GM19035 (cell line): Measurements from ENCODE around the gene ATP9B.
"Not testable (repeated sequence)": the region's sequence is repeated elsewhere in the genome, so short reads cannot be mapped to it uniquely, and the experiment has no call there.

Source experiments
- ATAC-seq: cut with Tn5 transposase; IDR thresholded peaks from one replicate; pipeline ENCODE4 v1.9.1; 2021; ENCODE audit not compliant: unreplicated experiment

The ATP9B gene

DNA sequence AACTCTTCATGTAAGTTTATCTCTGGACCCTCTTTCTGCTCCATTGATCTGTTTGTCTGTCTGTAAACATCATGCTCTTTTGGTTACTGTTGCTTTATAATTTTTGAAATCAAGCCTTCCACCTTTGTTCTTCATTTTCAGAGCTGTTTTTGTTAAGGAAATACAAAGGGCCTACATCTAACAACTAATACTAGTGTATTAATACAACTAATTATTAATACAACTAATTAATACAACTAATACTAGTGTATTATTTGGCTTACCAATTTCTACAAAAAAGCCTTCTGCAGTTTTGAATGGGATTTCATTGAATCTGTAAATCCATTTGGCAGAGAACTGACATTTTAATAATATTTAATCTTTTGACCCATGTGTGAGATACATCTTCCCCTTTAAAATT lies 66.7 kb downstream of the ATP9B start:
- no peak for ATAC-seq

DNA sequence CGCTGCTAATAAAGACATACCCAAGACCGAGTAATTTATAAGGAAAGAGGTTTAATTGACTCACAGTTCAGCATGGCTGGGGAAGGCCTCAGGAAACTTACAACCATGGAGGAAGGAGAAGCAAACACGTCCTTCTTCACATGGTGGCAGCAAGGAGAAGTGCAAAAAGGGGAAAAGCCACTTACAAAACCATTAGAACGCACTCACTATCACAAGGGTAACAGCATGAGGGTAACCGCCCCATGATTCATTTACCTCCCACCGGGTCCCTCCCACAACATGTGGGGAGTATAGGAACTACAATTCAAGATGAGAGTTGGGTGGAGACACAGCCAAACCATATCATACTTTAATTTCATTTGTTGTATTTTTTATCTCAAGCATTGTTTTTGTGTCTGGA lies 67.5 kb downstream of the ATP9B start:
- ATAC-seq: no peak

GRCh38 chr18:79139206-79139605 lies 70.0 kb downstream of the ATP9B start:
- no peak for ATAC-seq

DNA sequence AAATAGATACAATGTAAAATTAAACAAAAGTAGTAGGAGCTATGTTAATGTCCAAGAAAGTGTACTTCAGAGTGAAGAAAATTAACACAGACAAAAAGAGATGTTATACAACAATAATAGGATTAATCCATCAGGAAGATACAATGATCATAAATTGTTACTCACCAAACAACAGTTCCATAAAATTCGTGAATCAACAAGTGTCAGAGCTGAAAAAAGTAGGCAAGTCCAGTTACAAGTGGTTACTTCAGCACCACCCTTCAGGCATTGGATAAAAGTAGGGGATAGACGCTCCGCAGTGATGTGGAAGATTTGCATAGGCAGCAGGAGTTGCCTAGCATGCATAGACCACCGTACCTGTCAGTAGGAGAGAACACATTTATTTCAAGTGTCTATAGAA lies 77.8 kb downstream of the ATP9B start:
- no peak for ATAC-seq

GRCh38 chr18:79151191-79151590 lies 82.0 kb downstream of the ATP9B start:
- no peak for ATAC-seq

- no peak for ATAC-seq
Measured at GRCh38 chr18:79156327-79156726, 87.1 kb downstream of the ATP9B start.

GRCh38 chr18:79164706-79165105 lies 95.5 kb downstream of the ATP9B start:
- no peak for ATAC-seq

DNA sequence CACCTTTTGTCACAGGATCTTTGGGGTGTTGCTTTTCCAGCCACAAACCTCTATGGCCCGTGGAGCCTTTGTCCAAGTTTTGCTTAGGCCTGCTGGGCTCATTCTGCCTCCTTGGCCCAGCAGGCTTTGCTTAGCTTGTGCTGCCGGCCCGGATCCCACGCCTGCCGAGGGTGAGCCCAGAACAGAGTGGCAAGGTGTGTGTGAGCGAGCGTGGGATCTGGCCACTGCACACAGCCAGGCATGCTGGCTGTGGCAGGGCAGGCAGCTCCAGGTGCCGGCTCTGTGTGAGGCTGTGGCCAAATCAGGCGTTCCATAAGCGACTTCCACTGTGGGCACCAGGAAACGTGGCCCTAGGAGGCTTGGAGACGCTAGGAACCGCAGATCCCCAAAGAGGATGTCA lies 97.5 kb downstream of the ATP9B start:
- no peak for ATAC-seq

DNA sequence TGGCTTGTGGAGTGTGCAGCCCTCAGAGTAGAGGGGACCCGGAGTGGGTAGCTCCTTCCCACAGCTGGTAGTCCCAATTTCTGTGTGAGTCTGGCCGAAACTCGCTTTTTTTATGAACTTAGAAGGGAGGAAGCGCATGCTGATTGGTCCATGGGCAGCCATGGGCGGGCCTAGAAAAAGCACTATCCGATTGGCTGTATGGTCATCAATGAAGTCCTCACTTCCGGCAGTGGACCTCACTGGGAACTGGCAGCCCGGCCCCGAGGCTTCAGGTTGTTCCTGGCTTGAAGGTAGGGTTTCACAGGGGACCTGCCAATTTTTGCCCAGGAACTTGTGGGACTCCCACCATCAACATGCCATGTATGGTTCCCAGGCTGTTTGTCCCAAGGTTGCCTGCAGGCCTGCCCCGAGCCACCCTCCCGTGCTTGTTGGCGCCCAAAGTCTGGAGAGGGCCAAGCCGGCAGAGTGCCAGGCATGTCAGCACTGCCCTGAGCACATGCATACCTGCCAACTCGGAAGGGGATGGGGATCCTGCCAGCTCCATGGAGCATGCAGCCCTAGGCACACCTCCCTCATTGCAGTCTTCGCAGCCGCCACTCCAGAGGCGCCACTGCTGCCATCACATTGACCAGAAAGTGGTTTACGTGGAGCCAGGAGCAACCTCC lies 98.5 kb downstream of the ATP9B start:
- ATAC-seq: no peak

DNA sequence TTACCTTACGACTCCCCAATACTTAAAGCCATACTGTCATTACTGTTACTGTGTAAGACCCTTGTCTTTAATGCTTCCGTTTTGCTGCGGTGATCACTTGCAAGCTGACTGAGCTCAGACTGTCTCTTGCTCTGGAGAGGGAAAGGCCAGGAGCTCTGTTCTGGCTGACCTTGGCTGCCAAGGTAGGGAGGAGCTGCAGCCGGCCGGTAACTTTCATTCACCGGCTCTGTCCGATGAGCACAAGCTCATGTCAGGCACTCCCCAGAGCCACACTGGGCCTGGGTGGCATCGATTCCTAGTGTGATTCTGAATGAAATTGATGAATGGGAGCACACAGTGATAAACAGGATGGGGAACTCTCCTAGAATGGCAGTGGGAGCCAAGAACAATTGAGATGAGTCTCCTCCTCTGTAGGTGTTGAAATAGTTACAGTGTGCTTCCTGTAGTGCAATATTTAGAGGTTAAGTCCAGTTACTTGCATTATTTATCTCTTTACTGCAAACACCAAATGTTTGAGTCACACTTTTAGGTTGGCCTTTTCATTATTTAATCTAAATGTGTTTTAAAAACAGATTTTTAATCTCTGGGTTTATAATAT lies 100.9 kb downstream of the ATP9B start:
- ATAC-seq: no peak

DNA sequence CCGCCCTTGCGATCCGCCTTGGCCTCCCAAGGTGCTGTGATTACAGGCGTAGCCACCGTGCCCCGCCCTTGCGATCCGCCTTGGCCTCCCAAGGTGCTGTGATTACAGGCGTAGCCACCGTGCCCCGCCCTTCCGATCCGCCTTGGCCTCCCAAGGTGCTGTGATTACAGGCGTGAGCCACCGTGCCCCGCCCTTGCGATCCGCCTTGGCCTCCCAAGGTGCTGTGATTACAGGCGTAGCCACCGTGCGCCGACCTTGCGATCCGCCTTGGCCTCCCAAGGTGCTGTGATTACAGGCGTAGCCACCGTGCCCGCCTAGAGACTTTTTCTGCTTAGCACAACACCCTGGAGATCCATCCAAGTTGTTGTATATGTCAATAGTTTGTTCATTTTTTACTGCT lies 103.1 kb downstream of the ATP9B start:
- not testable (repeated sequence) for ATAC-seq

GRCh38 chr18:79173742-79174141 lies 104.5 kb downstream of the ATP9B start:
- ATAC-seq: no peak

- ATAC-seq: no peak
Measured at GRCh38 chr18:79178113-79178531, 108.9 kb downstream of the ATP9B start.

- ATAC-seq: no peak
Measured at GRCh38 chr18:79182047-79182713, 113.0 kb downstream of the ATP9B start.

- no peak for ATAC-seq
Measured at GRCh38 chr18:79185648-79186047, 116.5 kb downstream of the ATP9B start.

DNA sequence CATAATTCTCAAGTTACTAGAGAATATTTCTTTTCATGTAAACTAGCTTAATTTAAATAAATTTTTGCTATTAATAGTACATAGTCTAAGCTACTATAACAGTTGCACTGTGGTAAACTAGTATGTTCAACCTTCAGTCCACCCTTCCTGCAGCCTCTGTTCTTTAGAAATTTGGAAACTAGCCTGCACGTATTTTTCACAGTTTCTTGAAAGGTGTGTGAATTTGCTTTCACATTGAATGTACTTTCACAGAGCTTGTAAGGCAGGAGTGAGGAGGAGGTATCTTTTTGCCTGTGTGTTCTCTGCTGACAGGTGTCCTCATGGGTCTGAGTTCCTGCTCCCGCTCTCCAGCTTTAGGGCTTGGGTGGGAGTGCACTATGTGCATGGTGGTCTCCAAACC lies 117.5 kb downstream of the ATP9B start:
- ATAC-seq: peak; percentile 82

DNA sequence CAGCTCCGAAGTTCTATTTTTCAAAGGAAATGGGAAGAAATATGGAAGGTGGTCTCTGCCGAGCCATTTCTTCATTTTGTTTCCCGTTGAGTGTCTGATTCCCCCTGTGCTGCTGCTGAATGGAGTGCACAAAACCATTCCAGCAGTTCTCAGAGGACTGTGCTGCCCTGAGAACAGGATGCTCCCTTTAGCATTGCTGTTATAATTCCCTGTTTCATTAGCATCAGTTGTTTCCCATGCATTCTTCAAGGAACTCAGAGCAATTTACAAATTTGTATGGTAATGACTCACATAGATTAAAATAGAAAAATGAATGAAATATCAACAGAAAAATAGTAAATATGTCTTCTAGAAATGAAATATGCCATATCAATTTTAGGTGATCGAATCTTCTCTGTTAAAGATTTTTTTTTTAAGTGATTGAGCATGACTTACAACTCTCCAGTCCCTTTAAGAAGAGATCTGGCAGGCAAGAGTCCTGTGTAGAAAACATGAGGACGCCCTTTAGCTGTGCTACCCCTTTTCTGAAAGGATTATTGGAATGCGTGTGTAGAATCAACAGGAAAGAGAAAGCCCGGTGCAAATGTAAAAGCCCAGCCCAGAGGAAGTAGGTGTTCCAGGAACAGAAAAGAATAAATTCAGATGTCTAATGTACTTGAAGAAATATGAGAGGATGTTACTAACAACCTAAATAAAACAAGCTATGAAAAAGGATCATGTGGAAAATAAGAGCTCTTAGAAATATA lies 118.5 kb downstream of the ATP9B start:
- no peak for ATAC-seq

DNA sequence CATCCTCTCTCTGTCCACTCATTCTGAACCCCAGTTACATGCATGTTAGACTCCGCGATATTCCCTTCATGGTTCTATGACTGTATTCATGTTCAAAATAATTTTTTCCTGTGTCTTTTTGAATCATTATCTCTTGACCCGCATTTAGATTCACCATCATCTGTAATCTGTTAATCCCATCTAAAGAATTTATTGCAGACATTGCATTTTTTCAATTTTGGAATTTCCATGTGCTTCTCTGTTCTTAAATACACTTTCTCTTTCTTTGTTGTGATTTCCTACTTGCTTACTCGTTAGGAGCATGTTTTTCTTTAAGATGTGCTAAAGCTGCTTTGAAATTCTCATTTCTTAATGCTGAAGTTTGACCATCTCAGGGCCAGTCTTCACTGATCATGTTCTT lies 122.2 kb downstream of the ATP9B start:
- no peak for ATAC-seq

DNA sequence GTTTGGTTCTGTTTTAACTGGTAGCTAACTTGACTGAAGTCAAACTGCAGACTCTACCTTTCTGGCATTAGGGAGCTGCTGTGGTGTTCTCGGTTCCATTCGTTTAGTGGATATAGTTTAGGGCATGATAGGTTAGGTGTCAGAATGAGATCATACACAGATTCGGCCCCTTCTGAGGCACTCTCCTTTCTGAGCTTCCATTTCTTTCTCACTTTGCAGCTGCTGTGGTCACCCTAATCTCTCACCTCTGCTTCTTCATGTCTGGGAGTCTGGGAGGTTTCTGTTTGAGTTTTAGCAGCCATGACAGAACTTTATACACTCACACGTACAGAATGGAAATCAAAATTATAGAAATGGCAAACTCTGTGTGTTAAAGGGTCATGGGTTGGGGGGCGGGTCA lies 122.8 kb downstream of the ATP9B start:
- ATAC-seq: no peak

GRCh38 chr18:79193826-79194225 lies 124.6 kb downstream of the ATP9B start:
- no peak for ATAC-seq

DNA sequence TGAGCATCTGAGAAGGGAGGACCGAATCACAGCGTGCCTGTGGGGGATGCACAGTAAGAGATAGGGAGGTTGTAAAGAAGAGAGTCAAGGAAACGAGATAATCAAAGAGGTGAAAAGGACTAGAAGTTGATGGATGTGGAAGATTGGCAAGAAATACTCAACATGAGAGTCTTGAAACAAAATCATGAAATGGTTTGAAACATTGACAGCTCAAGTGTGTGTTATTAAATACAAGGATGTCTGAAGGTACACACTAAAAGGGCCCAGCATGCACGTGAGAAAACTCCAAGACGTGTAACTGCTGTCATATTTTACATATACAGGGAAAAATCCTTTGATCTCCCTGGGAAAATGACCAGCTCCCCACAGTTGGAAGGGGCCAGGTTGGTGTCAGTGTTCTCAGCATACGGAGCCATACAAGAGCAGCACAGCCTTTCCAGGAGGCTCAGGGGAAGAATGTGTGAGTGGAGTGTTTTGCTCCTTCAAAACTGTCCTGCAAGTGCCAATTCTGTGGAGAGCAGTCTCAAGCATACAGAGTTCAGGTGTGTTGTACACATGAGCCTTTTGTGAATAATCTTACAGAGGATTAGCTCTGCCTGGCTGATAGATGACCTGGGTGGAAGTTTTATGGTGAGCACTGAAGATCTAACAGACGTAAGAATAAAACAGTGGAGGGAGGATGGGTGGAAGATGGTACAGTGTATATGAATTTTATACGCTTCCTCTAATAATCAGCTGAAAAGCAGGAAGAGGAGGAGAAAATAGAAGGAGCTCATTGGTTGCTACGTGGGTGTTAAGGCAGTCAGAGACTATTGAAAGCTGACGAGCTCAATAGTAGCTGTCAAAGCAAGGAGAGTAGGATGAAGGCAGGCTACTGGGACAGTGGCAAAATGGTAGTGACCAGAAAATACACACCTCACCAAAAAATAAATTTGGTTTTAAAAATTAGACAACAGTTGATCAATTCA lies 126.8 kb downstream of the ATP9B start:
- no peak for ATAC-seq
